Measurements from ENCODE around the gene LDHB.

DNA sequence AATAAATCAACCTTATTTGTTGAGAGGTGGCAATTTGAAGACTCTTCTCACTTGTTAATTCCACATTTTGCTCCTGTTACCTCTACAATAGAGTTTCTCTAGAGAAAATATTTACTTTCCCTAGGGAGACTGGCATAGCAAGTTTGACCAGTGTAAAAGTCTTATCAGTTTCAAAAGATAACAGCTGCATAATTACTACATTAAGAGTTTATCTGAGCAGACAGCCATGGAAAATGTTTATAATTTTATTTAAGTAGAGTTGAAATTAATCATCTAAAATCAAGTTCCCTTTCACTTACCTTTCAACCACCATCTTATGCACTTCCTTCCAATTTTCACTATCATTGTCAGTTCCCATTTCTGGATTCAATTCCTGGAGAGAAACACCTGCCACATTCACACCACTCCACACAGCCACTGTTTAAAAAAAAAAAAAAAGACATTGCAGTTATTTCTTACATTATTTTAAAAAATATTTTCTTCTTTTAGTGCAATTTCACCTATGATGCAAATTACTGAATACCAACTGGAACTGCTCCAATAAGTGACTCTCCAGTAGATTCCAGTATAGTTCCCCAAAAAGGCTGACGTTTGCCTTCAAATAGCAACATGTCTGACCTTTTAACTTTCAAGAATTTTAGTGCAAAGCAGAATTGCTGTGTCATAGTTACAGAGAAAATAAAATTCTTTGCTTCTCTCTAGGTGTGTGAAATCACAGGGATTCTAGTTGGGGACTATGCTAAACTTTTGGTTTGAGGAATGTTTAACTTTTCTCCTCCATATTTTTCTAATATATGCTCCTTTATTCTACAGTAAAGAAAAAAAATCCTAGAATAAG, 19.4 kb downstream of the LDHB start:
- TF ChIP-seq POLR2AphosphoS5 (IDR thresholded peaks at IDR 0.05), result no peak
- TF ChIP-seq, protein P1, sequence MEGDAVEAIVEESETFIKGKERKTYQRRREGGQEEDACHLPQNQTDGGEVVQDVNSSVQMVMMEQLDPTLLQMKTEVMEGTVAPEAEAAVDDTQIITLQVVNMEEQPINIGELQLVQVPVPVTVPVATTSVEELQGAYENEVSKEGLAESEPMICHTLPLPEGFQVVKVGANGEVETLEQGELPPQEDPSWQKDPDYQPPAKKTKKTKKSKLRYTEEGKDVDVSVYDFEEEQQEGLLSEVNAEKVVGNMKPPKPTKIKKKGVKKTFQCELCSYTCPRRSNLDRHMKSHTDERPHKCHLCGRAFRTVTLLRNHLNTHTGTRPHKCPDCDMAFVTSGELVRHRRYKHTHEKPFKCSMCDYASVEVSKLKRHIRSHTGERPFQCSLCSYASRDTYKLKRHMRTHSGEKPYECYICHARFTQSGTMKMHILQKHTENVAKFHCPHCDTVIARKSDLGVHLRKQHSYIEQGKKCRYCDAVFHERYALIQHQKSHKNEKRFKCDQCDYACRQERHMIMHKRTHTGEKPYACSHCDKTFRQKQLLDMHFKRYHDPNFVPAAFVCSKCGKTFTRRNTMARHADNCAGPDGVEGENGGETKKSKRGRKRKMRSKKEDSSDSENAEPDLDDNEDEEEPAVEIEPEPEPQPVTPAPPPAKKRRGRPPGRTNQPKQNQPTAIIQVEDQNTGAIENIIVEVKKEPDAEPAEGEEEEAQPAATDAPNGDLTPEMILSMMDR (IDR thresholded peaks at IDR 0.05 in 8 of 11, conservative IDR thresholded peaks at IDR 0.05 in 3 of 11), result no peak
- TF ChIP-seq POLR2A (IDR thresholded peaks at IDR 0.05), result no peak
